ENCODE results near the gene SORL1.

Gene SORL1

DNA sequence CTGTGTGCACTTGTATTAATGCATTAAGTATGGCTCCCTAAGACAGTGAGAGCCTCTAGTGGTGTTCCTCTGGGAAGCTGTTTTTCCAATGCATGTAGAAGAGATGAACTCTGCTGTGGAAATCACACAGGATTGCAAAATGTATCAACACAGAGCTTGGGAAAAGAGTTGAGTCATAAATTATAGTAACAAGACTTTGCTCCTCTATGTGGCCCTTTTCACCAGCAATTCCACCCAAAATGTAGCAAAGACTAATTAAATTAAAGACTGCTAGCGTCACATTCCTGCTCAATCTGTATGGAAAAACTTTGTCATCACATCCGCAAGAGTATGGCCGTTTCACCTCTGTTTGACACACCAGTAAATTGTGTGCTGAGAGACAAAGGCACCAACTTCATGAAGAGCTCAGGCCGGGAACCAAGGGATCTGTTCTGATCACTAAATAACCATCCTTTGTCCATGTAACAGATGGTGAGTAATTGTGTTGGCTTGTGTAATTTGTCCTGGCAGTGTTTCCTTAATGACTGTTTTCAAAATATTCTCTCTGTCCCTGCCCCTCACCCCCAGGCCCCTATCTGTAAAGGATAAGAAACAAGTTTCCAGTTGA, 209.9 kb downstream of the SORL1 start:
- Histone ChIP-seq H3K4me3 (ENCODE audit: low read length, poor library complexity, severe bottlenecking) (no peak overlapping the region), H3F3A (ENCODE audit: low read depth) (no peaks in the 10 kb centered on the region), H3K79me2 (ENCODE audit: insufficient read depth, low read length) (no peaks in the 10 kb centered on the region), H3K4me1 (ENCODE audit: insufficient read depth, low read length, poor library complexity, severe bottlenecking) (no peaks in the 10 kb centered on the region), H3K36me3 (ENCODE audit: insufficient read depth, low read length) (no peaks in the 10 kb centered on the region), H3K9me2 (replicated peaks; ENCODE audit: low read depth, low read length) (no peaks in the 10 kb centered on the region), H3K4me2 (ENCODE audit: low read depth, low read length, poor library complexity, severe bottlenecking) (no peak overlapping the region), H3K9me3 (ENCODE audit: insufficient read depth, low read depth, low read length) (no peaks in the 10 kb centered on the region), H4K20me1 (ENCODE audit: insufficient read depth, low read length, poor library complexity, severe bottlenecking) (no peaks in the 10 kb centered on the region), H3K9ac (ENCODE audit: low read depth, low read length, poor library complexity, severe bottlenecking) (no peak overlapping the region), H2AFZ (ENCODE audit: low read length) (no peak overlapping the region), H3K27me3 (ENCODE audit: insufficient read depth, low read length, poor library complexity, severe bottlenecking) (no peaks in the 10 kb centered on the region)
- TF ChIP-seq, protein P1, sequence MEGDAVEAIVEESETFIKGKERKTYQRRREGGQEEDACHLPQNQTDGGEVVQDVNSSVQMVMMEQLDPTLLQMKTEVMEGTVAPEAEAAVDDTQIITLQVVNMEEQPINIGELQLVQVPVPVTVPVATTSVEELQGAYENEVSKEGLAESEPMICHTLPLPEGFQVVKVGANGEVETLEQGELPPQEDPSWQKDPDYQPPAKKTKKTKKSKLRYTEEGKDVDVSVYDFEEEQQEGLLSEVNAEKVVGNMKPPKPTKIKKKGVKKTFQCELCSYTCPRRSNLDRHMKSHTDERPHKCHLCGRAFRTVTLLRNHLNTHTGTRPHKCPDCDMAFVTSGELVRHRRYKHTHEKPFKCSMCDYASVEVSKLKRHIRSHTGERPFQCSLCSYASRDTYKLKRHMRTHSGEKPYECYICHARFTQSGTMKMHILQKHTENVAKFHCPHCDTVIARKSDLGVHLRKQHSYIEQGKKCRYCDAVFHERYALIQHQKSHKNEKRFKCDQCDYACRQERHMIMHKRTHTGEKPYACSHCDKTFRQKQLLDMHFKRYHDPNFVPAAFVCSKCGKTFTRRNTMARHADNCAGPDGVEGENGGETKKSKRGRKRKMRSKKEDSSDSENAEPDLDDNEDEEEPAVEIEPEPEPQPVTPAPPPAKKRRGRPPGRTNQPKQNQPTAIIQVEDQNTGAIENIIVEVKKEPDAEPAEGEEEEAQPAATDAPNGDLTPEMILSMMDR (conservative IDR thresholded peaks at IDR 0.05; ENCODE audit: low read length) = no peak
- no peak for TF ChIP-seq EZH2phosphoT487 (IDR thresholded peaks at IDR 0.05; ENCODE audit: borderline replicate concordance)

DNA sequence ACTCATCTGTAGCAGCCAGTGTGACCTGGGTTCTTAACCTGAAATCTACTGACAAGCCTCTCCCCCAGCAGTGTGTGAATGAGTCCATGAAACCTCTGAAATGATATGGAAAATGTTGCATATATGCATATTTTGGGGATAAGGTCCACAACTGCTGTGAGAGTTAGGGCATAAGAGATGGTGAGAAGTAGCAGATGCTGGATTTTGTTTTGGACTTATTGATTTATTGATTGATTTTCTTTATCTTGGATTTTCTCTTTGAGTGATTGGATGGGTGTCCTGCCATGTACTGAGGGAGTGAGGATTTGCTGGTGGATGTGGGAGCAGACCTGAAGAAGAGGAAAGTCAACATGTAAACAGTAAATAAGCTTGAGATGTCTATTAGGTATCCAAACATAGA, 212.0 kb downstream of the SORL1 start:
- Histone ChIP-seq H3F3A (ENCODE audit: low read depth) (no peaks in the 10 kb centered on the region), H3K4me2 (ENCODE audit: low read depth, low read length, poor library complexity, severe bottlenecking) (no peak overlapping the region), H4K20me1 (ENCODE audit: insufficient read depth, low read length, poor library complexity, severe bottlenecking) (no peaks in the 10 kb centered on the region), H3K4me1 (ENCODE audit: insufficient read depth, low read length, poor library complexity, severe bottlenecking) (no peaks in the 10 kb centered on the region), H3K9me3 (ENCODE audit: insufficient read depth, low read depth, low read length) (no peaks in the 10 kb centered on the region), H3K27me3 (ENCODE audit: insufficient read depth, low read length, poor library complexity, severe bottlenecking) (no peaks in the 10 kb centered on the region), H3K4me3 (ENCODE audit: low read length, poor library complexity, severe bottlenecking) (no peak overlapping the region), H3K9ac (ENCODE audit: low read depth, low read length, poor library complexity, severe bottlenecking) (no peak overlapping the region), H3K79me2 (ENCODE audit: insufficient read depth, low read length) (no peaks in the 10 kb centered on the region), H3K9me2 (replicated peaks; ENCODE audit: low read depth, low read length) (no peaks in the 10 kb centered on the region), H2AFZ (ENCODE audit: low read length) (no peak overlapping the region), H3K36me3 (ENCODE audit: insufficient read depth, low read length) (no peaks in the 10 kb centered on the region)
- TF ChIP-seq, protein P1 (conservative IDR thresholded peaks at IDR 0.05; ENCODE audit: low read length) = no peak
- no peak for TF ChIP-seq EZH2phosphoT487 (IDR thresholded peaks at IDR 0.05; ENCODE audit: borderline replicate concordance)

DNA sequence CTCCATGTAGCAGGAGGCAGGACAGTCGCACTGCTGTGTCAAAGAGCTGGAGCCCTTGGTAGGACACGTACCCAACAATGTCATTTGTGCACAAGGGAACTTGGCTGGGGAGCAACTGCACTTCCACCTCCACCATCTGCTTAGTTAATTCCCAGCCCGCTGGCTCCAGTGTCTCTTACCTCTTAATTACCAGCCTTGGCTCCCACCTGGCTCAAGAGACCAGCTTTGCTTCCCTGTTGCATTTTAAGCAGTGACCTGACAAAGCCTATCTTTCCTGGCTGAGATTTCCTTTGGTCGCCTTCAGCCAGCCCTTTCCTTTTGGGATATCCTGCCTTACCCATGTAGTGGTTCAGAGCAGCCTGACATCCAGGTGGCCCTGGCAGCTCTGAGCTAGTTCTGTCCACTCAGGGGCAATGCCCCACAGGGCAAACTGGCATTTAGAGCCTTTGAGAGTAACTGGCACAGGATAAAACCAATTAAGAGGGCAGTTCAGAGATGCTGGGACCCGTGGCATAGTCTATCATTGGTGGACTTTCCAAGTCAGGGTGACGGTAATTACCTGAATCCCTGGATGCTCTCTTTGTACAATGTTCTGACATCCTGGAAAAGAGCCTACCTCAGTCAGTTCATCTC, 213.2 kb downstream of the SORL1 start:
- Histone ChIP-seq H3K27me3 (ENCODE audit: insufficient read depth, low read length, poor library complexity, severe bottlenecking) (no peaks in the 10 kb centered on the region), H3K36me3 (ENCODE audit: insufficient read depth, low read length) (no peaks in the 10 kb centered on the region), H3K4me2 (ENCODE audit: low read depth, low read length, poor library complexity, severe bottlenecking) (no peak overlapping the region), H3F3A (ENCODE audit: low read depth) (no peaks in the 10 kb centered on the region), H3K9me2 (replicated peaks; ENCODE audit: low read depth, low read length) (no peaks in the 10 kb centered on the region), H3K4me1 (ENCODE audit: insufficient read depth, low read length, poor library complexity, severe bottlenecking) (no peaks in the 10 kb centered on the region), H4K20me1 (ENCODE audit: insufficient read depth, low read length, poor library complexity, severe bottlenecking) (no peaks in the 10 kb centered on the region), H2AFZ (ENCODE audit: low read length) (no peak overlapping the region), H3K9me3 (ENCODE audit: insufficient read depth, low read depth, low read length) (no peaks in the 10 kb centered on the region), H3K4me3 (ENCODE audit: low read length, poor library complexity, severe bottlenecking) (no peak overlapping the region), H3K9ac (ENCODE audit: low read depth, low read length, poor library complexity, severe bottlenecking) (no peak overlapping the region), H3K79me2 (ENCODE audit: insufficient read depth, low read length) (no peaks in the 10 kb centered on the region)
- TF ChIP-seq EZH2phosphoT487 (IDR thresholded peaks at IDR 0.05; ENCODE audit: borderline replicate concordance) = no peak
- TF ChIP-seq, protein P1 (conservative IDR thresholded peaks at IDR 0.05; ENCODE audit: low read length) = no peak

Measured in Loucy (cell line).